NCI-H460 (cell line): ENCODE data around the gene CENPC. TPM values are rescaled to one million over a fixed set of nuclear protein-coding genes. Genes with fewer than 3 reads are reported as not detected.

Experiments used
- DNase-seq: peaks from one replicate; pipeline ENCODE4 v3.0.0-alpha.2; 2016; ENCODE audit warnings: low read depth; ENCODE audit errors: extremely low read depth
- polyA plus RNA-seq: library from polyadenylated mRNA; depleted of rRNA; stranded (reverse); fragments of >200 nt; gene quantifications from 2 replicates; pipeline ENCODE4 v1.2.3, GENCODE V29; 2014; cell fraction: nucleus; rRNA removed
- total RNA-seq: library from RNA; depleted of rRNA; stranded (reverse); fragments of >200 nt; shearing (Covaris generic); gene quantifications from 2 replicates; pipeline ENCODE4 v1.2.3, GENCODE V29; 2014; rRNA removed

CENPC gene
- 8.6 and 13.9 TPM in 2 replicates for total RNA-seq
- polyA plus RNA-seq: 16.0 and 21.6 TPM in 2 replicates

- DNase-seq: peak; percentile 93
These were observed at the start of gene CENPC for GRCh38 chr4:67545199-67546003. Gene CENPC (minus strand): TSS chr4:67545503. CDS start chr4:67545355, 148 bp downstream.

- DNase-seq: no peak
These were observed 48.5 kb upstream of the CENPC start for GRCh38 chr4:67593741-67594175.

- no peak for DNase-seq
These were observed 41.9 kb upstream of the CENPC start for GRCh38 chr4:67587156-67587555.

- no peak for DNase-seq
These were observed 39.2 kb upstream of the CENPC start for GRCh38 chr4:67584496-67584895.

GRCh38 chr4:67581913-67582312, 36.6 kb upstream of the CENPC start:
- DNase-seq: no peak

- no peak for DNase-seq
These were observed 36.0 kb upstream of the CENPC start for GRCh38 chr4:67581208-67581857.

GRCh38 chr4:67580577-67580976, 35.3 kb upstream of the CENPC start:
- DNase-seq: no peak

- no peak for DNase-seq
These were observed 31.2 kb upstream of the CENPC start for GRCh38 chr4:67576538-67576937.

- DNase-seq: no peak
These were observed 30.8 kb upstream of the CENPC start for GRCh38 chr4:67576059-67576466.

GRCh38 chr4:67575232-67576058, 30.1 kb upstream of the CENPC start:
- no peak for DNase-seq

GRCh38 chr4:67573193-67573592, 27.9 kb upstream of the CENPC start:
- no peak for DNase-seq

GRCh38 chr4:67571975-67572374, 26.7 kb upstream of the CENPC start:
- DNase-seq: no peak

- DNase-seq: no peak
These were observed 25.2 kb upstream of the CENPC start for GRCh38 chr4:67570537-67570936.

- no peak for DNase-seq
These were observed 23.5 kb upstream of the CENPC start for GRCh38 chr4:67568820-67569219.

- DNase-seq: no peak
These were observed 21.0 kb upstream of the CENPC start for GRCh38 chr4:67566335-67566734.

- DNase-seq: no peak
These were observed 20.0 kb upstream of the CENPC start for GRCh38 chr4:67565284-67565683.

- no peak for DNase-seq
These were observed 13.2 kb upstream of the CENPC start, which contains the start of gene STAP1 for GRCh38 chr4:67558493-67558892. Gene STAP1 (plus strand): TSS chr4:67558727. CDS start chr4:67558810, 83 bp downstream.

- DNase-seq: no peak
These were observed 11.1 kb upstream of the CENPC start for GRCh38 chr4:67556436-67556835.

- DNase-seq: no peak
These were observed 10.1 kb upstream of the CENPC start for GRCh38 chr4:67555447-67555846.

- no peak for DNase-seq
These were observed 8.8 kb upstream of the CENPC start for GRCh38 chr4:67554096-67554495.
